ENCODE data around the gene LIM2. TPM values are rescaled to one million over a fixed set of nuclear protein-coding genes. Genes with fewer than 3 reads are reported as not detected.

Gene LIM2
- total and polyA plus RNA-seq, 9 of the 15 experiments (the other 6 are each of a cell fraction or from before 2014, with no cell fraction given), result 0.07 to 0.45 (median 0.18) TPM; not detected in 4

DNA sequence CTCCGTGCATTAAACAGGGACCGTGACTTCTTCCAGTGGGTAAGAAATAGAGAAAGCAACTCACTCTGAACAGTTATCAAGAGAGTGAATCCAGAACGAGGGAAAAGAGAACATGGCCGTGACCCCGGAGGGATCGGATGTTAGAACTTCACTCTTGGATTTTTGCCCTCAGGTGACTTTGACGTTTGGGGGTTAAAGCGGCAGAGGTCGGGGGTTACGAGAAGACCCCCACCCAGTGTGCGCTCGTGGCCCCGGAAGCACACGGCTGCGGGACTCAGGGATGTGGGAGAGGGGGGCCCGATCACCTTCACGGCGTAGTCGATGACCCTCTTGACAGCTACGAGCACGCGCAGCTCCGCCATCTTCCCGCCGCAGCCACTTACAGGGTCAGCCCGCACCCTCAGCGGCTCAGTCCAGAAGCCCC lies 21.8 kb downstream of the LIM2 start, which contains the start of gene ETFB (continued):
- TF ChIP-seq, protein P1, sequence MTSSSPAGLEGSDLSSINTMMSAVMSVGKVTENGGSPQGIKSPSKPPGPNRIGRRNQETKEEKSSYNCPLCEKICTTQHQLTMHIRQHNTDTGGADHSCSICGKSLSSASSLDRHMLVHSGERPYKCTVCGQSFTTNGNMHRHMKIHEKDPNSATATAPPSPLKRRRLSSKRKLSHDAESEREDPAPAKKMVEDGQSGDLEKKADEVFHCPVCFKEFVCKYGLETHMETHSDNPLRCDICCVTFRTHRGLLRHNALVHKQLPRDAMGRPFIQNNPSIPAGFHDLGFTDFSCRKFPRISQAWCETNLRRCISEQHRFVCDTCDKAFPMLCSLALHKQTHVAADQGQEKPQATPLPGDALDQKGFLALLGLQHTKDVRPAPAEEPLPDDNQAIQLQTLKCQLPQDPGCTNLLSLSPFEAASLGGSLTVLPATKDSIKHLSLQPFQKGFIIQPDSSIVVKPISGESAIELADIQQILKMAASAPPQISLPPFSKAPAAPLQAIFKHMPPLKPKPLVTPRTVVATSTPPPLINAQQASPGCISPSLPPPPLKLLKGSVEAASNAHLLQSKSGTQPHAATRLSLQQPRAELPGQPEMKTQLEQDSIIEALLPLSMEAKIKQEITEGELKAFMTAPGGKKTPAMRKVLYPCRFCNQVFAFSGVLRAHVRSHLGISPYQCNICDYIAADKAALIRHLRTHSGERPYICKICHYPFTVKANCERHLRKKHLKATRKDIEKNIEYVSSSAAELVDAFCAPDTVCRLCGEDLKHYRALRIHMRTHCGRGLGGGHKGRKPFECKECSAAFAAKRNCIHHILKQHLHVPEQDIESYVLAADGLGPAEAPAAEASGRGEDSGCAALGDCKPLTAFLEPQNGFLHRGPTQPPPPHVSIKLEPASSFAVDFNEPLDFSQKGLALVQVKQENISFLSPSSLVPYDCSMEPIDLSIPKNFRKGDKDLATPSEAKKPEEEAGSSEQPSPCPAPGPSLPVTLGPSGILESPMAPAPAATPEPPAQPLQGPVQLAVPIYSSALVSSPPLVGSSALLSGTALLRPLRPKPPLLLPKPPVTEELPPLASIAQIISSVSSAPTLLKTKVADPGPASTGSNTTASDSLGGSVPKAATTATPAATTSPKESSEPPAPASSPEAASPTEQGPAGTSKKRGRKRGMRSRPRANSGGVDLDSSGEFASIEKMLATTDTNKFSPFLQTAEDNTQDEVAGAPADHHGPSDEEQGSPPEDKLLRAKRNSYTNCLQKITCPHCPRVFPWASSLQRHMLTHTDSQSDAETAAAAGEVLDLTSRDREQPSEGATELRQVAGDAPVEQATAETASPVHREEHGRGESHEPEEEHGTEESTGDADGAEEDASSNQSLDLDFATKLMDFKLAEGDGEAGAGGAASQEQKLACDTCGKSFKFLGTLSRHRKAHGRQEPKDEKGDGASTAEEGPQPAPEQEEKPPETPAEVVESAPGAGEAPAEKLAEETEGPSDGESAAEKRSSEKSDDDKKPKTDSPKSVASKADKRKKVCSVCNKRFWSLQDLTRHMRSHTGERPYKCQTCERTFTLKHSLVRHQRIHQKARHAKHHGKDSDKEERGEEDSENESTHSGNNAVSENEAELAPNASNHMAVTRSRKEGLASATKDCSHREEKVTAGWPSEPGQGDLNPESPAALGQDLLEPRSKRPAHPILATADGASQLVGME (CRISPR knock-in tag; IDR thresholded peaks at IDR 0.05), result 0 out of 2 replicates have a peak, but pooled peaks have one; percentile 18
- TF ChIP-seq TCF7L2 (IDR thresholded peaks at IDR 0.05; ENCODE audit: low read depth, low read length), result no peak
- peak; percentile 83 for TF ChIP-seq NFRKB (IDR thresholded peaks at IDR 0.05; ENCODE audit: low read depth)
- TF ChIP-seq ATF7 (IDR thresholded peaks at IDR 0.05), result no peak
- no peak for TF ChIP-seq FIP1L1 (IDR thresholded peaks at IDR 0.05; ENCODE audit: low read depth, low read length, poor library complexity, severe bottlenecking)
- no peak for TF ChIP-seq MYBL2 (IDR thresholded peaks at IDR 0.05; ENCODE audit: low read depth)
- TF ChIP-seq MYBL2 (CRISPR knock-in tag; IDR thresholded peaks at IDR 0.05; ENCODE audit: borderline replicate concordance), result no peak
- TF ChIP-seq, protein P2, sequence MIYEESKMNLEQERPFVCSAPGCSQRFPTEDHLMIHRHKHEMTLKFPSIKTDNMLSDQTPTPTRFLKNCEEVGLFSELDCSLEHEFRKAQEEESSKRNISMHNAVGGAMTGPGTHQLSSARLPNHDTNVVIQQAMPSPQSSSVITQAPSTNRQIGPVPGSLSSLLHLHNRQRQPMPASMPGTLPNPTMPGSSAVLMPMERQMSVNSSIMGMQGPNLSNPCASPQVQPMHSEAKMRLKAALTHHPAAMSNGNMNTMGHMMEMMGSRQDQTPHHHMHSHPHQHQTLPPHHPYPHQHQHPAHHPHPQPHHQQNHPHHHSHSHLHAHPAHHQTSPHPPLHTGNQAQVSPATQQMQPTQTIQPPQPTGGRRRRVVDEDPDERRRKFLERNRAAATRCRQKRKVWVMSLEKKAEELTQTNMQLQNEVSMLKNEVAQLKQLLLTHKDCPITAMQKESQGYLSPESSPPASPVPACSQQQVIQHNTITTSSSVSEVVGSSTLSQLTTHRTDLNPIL (CRISPR knock-in tag; IDR thresholded peaks at IDR 0.05), result no peak
- TF ChIP-seq ERF (CRISPR knock-in tag; IDR thresholded peaks at IDR 0.05), result 0 out of 2 replicates have a peak, but pooled peaks have one; percentile 22
- 0 out of 2 replicates have a peak, but pooled peaks have one; percentile 36 for TF ChIP-seq NR2C2 (CRISPR knock-in tag; IDR thresholded peaks at IDR 0.05)
- peak; percentile 94 for TF ChIP-seq NR2C2 (tag; IDR thresholded peaks at IDR 0.05)
- TF ChIP-seq, protein P3, sequence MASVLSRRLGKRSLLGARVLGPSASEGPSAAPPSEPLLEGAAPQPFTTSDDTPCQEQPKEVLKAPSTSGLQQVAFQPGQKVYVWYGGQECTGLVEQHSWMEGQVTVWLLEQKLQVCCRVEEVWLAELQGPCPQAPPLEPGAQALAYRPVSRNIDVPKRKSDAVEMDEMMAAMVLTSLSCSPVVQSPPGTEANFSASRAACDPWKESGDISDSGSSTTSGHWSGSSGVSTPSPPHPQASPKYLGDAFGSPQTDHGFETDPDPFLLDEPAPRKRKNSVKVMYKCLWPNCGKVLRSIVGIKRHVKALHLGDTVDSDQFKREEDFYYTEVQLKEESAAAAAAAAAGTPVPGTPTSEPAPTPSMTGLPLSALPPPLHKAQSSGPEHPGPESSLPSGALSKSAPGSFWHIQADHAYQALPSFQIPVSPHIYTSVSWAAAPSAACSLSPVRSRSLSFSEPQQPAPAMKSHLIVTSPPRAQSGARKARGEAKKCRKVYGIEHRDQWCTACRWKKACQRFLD (CRISPR knock-in tag; IDR thresholded peaks at IDR 0.05), result peak; percentile 63; the same call in 1 of the 2 replicates
- TF ChIP-seq CREM (IDR thresholded peaks at IDR 0.05; ENCODE audit: low read depth), result no peak
- no peak for TF ChIP-seq NFIX (CRISPR knock-in tag; IDR thresholded peaks at IDR 0.05; ENCODE audit: low read depth)
- TF ChIP-seq HDAC1 (IDR thresholded peaks at IDR 0.05), result peak in 1 of 2 experiments; percentile 51; a peak in 2 of 4 replicates
- TF ChIP-seq GABPB1 (CRISPR knock-in tag; IDR thresholded peaks at IDR 0.05), result 0 out of 2 replicates have a peak, but pooled peaks have one; percentile 62
- no peak for TF ChIP-seq SRSF1 (IDR thresholded peaks at IDR 0.05; ENCODE audit: low read depth, low read length)
- peak; percentile 9; the same call in 1 of the 2 replicates for TF ChIP-seq ZBTB1 (CRISPR knock-in tag; IDR thresholded peaks at IDR 0.05; ENCODE audit: borderline replicate concordance, low read depth)
- TF ChIP-seq, protein P4, sequence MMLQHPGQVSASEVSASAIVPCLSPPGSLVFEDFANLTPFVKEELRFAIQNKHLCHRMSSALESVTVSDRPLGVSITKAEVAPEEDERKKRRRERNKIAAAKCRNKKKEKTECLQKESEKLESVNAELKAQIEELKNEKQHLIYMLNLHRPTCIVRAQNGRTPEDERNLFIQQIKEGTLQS (IDR thresholded peaks at IDR 0.05), result no peak
- TF ChIP-seq, protein P4 (CRISPR knock-in tag; conservative IDR thresholded peaks at IDR 0.05), result no peak
